GM12892 (cell line): ENCODE data around the gene FN1.

Experiments used
- POLR2A ChIP-seq: IDR thresholded peaks from 2 replicates; pipeline ENCODE4 v1.6.1; 2011; ENCODE audit warnings: low read depth, low read length, control low read depth
- POLR2AphosphoS5 ChIP-seq: IDR thresholded peaks from 2 replicates; pipeline ENCODE4 v1.6.1; 2011; ENCODE audit warnings: low read depth, low read length, control low read depth
- TAF1 ChIP-seq: IDR thresholded peaks from 2 replicates; pipeline ENCODE4 v1.6.1; 2011; ENCODE audit warnings: low read depth, mild to moderate bottlenecking, control low read depth, low read length, borderline replicate concordance

DNA sequence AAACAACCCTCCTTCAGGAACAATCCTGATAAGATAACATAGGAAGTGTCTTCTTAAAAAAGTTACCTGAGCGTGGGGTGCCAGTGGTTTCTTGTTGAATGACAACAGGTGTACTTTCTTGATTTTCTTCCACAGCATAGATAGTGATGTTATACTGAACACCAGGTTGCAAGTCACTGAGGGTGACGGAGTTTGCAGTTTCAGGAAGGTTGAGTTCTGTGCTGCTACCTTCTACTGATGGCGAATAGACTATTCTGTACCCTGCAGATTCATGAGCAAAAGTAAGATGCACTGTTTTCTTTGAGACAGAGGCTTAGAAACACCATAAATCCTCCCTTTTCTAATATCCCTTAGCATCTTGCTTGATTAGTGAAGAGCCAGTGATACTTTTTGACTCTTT, 28.8 kb downstream of the FN1 start:
- no peak for TF ChIP-seq POLR2A
- TF ChIP-seq TAF1, result no peak
- TF ChIP-seq POLR2AphosphoS5, result no peak
